HepG2 (cell line): ENCODE data around the gene OPRL1. TPM values are rescaled to one million over a fixed set of nuclear protein-coding genes. Genes with fewer than 3 reads are reported as not detected.
A peak's percentile ranks its signal among the peaks of the same experiment; 100 is the strongest.

Source experiments
- ETV6 ChIP-seq: sonication (generic); formaldehyde crosslinking; conservative IDR thresholded peaks from 2 replicates; pipeline ENCODE4 v1.4.0; 2020; ENCODE audit warnings: missing genetic modification reagents
- HNF1B ChIP-seq: sonication (generic); formaldehyde crosslinking; IDR thresholded peaks from 2 replicates; pipeline ENCODE4 v1.5.1; 2020; ENCODE audit warnings: mild to moderate bottlenecking, moderate library complexity, missing genetic modification reagents
- HOMEZ ChIP-seq: IDR thresholded peaks from 2 replicates; pipeline ENCODE4 v1.6.1; 2016; ENCODE audit warnings: low read depth
- HOXA3 ChIP-seq: sonication (generic); formaldehyde crosslinking; IDR thresholded peaks from 2 replicates; pipeline ENCODE4 v1.5.0; 2020; ENCODE audit warnings: missing genetic modification reagents
- ISL2 ChIP-seq: sonication (generic); formaldehyde crosslinking; IDR thresholded peaks from 2 replicates; pipeline ENCODE4 v1.5.0; 2020; ENCODE audit warnings: missing genetic modification reagents
- MIXL1 ChIP-seq: IDR thresholded peaks from 2 replicates; pipeline ENCODE4 v1.6.1; 2016
- PAWR ChIP-seq: sonication (generic); formaldehyde crosslinking; IDR thresholded peaks from 2 replicates; pipeline ENCODE4 v1.4.0; 2020; ENCODE audit warnings: missing genetic modification reagents, mild to moderate bottlenecking, borderline replicate concordance
- SNAPC5 ChIP-seq: sonication (generic); formaldehyde crosslinking; IDR thresholded peaks from 2 replicates; pipeline ENCODE4 v1.8.1; 2023; ENCODE audit warnings: mild to moderate bottlenecking, missing genetic modification reagents, borderline replicate concordance
- SOX5 ChIP-seq: IDR thresholded peaks from 2 replicates; pipeline ENCODE4 v1.6.1; 2016; ENCODE audit warnings: borderline replicate concordance
- STAG1 ChIP-seq: sonication (generic); formaldehyde crosslinking; IDR thresholded peaks from 2 replicates; pipeline ENCODE4 v1.4.0; 2020; ENCODE audit warnings: missing genetic modification reagents
- TAF15 ChIP-seq: fragments of 200-400 bp; formaldehyde crosslinking; IDR thresholded peaks from one replicate; pipeline ENCODE4 v1.6.1; 2018; ENCODE audit warnings: mild to moderate bottlenecking, low read depth, low read length; ENCODE audit not compliant: poor library complexity, severe bottlenecking
- TBX3 ChIP-seq: fragments of 450-650 bp; IDR thresholded peaks from 2 replicates; pipeline ENCODE4 v1.6.1; 2017; ENCODE audit warnings: antibody characterized with exemption, mild to moderate bottlenecking, inconsistent platforms, borderline replicate concordance
- TEAD3 ChIP-seq: optimal IDR thresholded peaks from 2 replicates; pipeline ENCODE3; 2016; ENCODE audit warnings: borderline replicate concordance
- THAP11 ChIP-seq: IDR thresholded peaks from 2 replicates; pipeline ENCODE4 v1.6.1; 2016; ENCODE audit warnings: missing biosample characterization, missing genetic modification reagents
- TOE1 ChIP-seq: sonication (generic); formaldehyde crosslinking; IDR thresholded peaks from 2 replicates; pipeline ENCODE4 v1.4.0; 2020; ENCODE audit warnings: mild to moderate bottlenecking, missing genetic modification reagents
- ZBTB7B ChIP-seq: sonication (generic); formaldehyde crosslinking; IDR thresholded peaks from 2 replicates; pipeline ENCODE4 v1.4.0; 2020; ENCODE audit warnings: missing genetic modification reagents
- ZMYM3 ChIP-seq: sonication (generic); formaldehyde crosslinking; IDR thresholded peaks from 2 replicates; pipeline ENCODE4 v1.5.1; 2020; ENCODE audit warnings: mild to moderate bottlenecking, missing genetic modification reagents
- ZNF121 ChIP-seq: sonication (generic); formaldehyde crosslinking; IDR thresholded peaks from 2 replicates; pipeline ENCODE4 v1.5.0; 2020; ENCODE audit warnings: mild to moderate bottlenecking, missing genetic modification reagents
- ZNF232 ChIP-seq: sonication (generic); formaldehyde crosslinking; IDR thresholded peaks from 2 replicates; pipeline ENCODE4 v1.4.0; 2020; ENCODE audit warnings: missing genetic modification reagents, borderline replicate concordance
- ZNF333 ChIP-seq: sonication (generic); formaldehyde crosslinking; IDR thresholded peaks from 2 replicates; pipeline ENCODE4 v1.4.0; 2020; ENCODE audit warnings: mild to moderate bottlenecking, missing genetic modification reagents, borderline replicate concordance
- ZNF33A ChIP-seq: sonication (generic); formaldehyde crosslinking; IDR thresholded peaks from 2 replicates; pipeline ENCODE4 v1.5.1; 2020; ENCODE audit warnings: missing genetic modification reagents, mild to moderate bottlenecking, moderate library complexity, borderline replicate concordance
- ZNF362 ChIP-seq: sonication (generic); formaldehyde crosslinking; IDR thresholded peaks from 2 replicates; pipeline ENCODE4 v1.4.0; 2020; ENCODE audit warnings: missing genetic modification reagents, mild to moderate bottlenecking, borderline replicate concordance
- ZNF580 ChIP-seq: IDR thresholded peaks from 2 replicates; pipeline ENCODE4 v1.6.1; 2016; ENCODE audit warnings: low read depth, borderline replicate concordance
- ZNF772 ChIP-seq: sonication (generic); formaldehyde crosslinking; IDR thresholded peaks from 2 replicates; pipeline ENCODE4 v1.5.0; 2020; ENCODE audit warnings: mild to moderate bottlenecking, missing genetic modification reagents
- polyA plus RNA-seq, 8 experiments: library from polyadenylated mRNA; depleted of rRNA in 3 of 8; stranded (reverse) in 7 of 8; unstranded in 1 of 8; fragments of >200 nt; fragmentation: Illumina TruSeq in 4 of 8; extraction: Trizol in 4 of 8; gene quantifications; 2 replicates each; pipeline versions ENCODE4 v1.2.1 to v1.2.3, GENCODE V29; 2011 to 2016; ENCODE audit warnings: low read depth in 4 of 8, missing spikeins in 1 of 8, mixed read lengths in 1 of 8; ENCODE audit not compliant: insufficient read depth in 1 of 8
- total RNA-seq, 5 experiments: library from RNA; depleted of rRNA; stranded (reverse); fragments of >200 nt; fragmentation: Illumina TruSeq; extraction: Trizol; gene quantifications; 2 replicates each; pipeline ENCODE4 v1.2.3, GENCODE V29; 2016; ENCODE audit warnings: low read depth in 1 of 5
- TF ChIP-seq, protein P1 (sequence below): sonication (generic); formaldehyde crosslinking; IDR thresholded peaks from 2 replicates; pipeline ENCODE4 v1.4.0; 2020; ENCODE audit warnings: mild to moderate bottlenecking, missing genetic modification reagents
- TF ChIP-seq, protein P2 (sequence below): sonication (generic); formaldehyde crosslinking; IDR thresholded peaks from 2 replicates; pipeline ENCODE4 v1.4.0; 2020; ENCODE audit warnings: mild to moderate bottlenecking, missing genetic modification reagents

Gene OPRL1
- total and polyA plus RNA-seq, 2 of the 13 experiments (the other 11 are each of a cell fraction or from before 2014, with no cell fraction given): 0.35 to 0.71 TPM

GRCh38 chr20:64037199-64037497 is 42.7 kb upstream of the OPRL1 start (continued):
- TF ChIP-seq ZNF772 (CRISPR knock-in tag): peak; percentile 73; the same call in 1 of the 2 replicates
- no peak for TF ChIP-seq ZNF333 (CRISPR knock-in tag)
- TF ChIP-seq TBX3: no peak
- TF ChIP-seq ETV6 (CRISPR knock-in tag): no peak
- no peak for TF ChIP-seq STAG1 (CRISPR knock-in tag)
- TF ChIP-seq HOXA3 (CRISPR knock-in tag): no peak
- no peak for TF ChIP-seq ZNF232 (CRISPR knock-in tag)
- TF ChIP-seq ZNF121 (CRISPR knock-in tag): no peak
- TF ChIP-seq TOE1 (CRISPR knock-in tag): no peak
- TF ChIP-seq PAWR (CRISPR knock-in tag): no peak
- TF ChIP-seq SOX5 (CRISPR knock-in tag): no peak
- no peak for TF ChIP-seq TEAD3 (CRISPR knock-in tag)
- no peak for TF ChIP-seq ZNF33A (CRISPR knock-in tag)
- no peak for TF ChIP-seq ISL2
- TF ChIP-seq, protein P1, sequence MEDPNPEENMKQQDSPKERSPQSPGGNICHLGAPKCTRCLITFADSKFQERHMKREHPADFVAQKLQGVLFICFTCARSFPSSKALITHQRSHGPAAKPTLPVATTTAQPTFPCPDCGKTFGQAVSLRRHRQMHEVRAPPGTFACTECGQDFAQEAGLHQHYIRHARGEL (CRISPR knock-in tag): no peak
- TF ChIP-seq MIXL1 (CRISPR knock-in tag): no peak
- TF ChIP-seq ZBTB7B: no peak
- TF ChIP-seq, protein P2, sequence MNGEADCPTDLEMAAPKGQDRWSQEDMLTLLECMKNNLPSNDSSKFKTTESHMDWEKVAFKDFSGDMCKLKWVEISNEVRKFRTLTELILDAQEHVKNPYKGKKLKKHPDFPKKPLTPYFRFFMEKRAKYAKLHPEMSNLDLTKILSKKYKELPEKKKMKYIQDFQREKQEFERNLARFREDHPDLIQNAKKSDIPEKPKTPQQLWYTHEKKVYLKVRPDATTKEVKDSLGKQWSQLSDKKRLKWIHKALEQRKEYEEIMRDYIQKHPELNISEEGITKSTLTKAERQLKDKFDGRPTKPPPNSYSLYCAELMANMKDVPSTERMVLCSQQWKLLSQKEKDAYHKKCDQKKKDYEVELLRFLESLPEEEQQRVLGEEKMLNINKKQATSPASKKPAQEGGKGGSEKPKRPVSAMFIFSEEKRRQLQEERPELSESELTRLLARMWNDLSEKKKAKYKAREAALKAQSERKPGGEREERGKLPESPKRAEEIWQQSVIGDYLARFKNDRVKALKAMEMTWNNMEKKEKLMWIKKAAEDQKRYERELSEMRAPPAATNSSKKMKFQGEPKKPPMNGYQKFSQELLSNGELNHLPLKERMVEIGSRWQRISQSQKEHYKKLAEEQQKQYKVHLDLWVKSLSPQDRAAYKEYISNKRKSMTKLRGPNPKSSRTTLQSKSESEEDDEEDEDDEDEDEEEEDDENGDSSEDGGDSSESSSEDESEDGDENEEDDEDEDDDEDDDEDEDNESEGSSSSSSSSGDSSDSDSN (CRISPR knock-in tag): no peak
- TF ChIP-seq SNAPC5: no peak
- TF ChIP-seq HOMEZ (CRISPR knock-in tag): no peak
- no peak for TF ChIP-seq TAF15
- TF ChIP-seq ZNF362 (CRISPR knock-in tag): no peak
- TF ChIP-seq HNF1B (CRISPR knock-in tag): no peak
- no peak for TF ChIP-seq ZMYM3 (CRISPR knock-in tag)
- no peak; the same call in 1 of the 2 replicates for TF ChIP-seq ZNF580
- no peak for TF ChIP-seq THAP11
